ENCODE results near the gene TBPL1. TPM values are rescaled to one million over a fixed set of nuclear protein-coding genes. Genes with fewer than 3 reads are reported as not detected.
A peak's percentile ranks its signal among the peaks of the same experiment; 100 is the strongest.

The TBPL1 gene
- total and polyA plus RNA-seq, 9 of the 15 experiments (the other 6 are each of a cell fraction or from before 2014, with no cell fraction given) = 78.1 to 152 (median 107) TPM

DNA sequence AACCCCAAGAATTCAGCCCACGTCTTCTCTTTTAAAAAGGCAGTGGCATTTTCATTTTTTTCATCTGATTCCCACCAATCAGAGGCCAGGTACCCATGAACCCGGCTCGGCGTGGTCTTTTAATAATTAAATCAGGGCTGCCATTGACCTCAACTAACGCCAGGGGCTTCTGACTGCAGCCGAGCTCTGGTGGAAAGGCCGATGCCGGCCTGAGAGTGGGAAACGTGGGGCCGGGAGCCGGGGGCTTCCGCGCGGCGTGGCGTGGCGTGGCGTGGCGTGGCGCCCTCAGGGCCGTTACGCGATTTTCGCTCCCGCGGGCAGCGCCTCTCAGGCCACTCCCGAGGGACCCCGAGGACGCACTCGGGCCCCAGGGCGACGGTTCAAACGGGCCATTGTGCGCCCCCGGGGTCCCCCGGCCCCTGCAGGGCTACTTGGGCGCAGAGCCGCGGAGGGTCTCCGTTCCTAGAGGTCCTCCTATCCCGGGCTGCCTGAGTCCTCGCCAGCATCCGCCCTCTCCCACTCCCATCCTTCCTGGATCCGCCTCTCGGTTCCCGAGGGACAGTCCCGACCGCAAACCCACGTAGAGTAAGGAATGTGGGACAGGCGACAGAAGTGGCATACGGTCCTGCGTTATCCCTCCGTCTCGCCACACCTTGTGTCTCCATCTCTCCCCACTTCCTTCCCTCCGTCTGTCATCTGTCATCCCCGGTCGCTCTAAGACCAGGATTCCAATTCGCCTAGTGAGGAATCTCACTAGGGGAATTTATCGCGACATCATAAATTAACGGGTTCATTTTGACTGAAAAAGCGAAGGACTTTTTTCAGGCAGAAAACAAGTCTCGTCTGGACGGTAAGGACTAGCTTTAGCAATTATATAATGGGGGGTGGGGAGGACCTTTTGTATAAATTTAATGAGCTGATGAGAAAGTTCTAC, 876 bp upstream of the TBPL1 start (continued):
- TF ChIP-seq, protein P1, sequence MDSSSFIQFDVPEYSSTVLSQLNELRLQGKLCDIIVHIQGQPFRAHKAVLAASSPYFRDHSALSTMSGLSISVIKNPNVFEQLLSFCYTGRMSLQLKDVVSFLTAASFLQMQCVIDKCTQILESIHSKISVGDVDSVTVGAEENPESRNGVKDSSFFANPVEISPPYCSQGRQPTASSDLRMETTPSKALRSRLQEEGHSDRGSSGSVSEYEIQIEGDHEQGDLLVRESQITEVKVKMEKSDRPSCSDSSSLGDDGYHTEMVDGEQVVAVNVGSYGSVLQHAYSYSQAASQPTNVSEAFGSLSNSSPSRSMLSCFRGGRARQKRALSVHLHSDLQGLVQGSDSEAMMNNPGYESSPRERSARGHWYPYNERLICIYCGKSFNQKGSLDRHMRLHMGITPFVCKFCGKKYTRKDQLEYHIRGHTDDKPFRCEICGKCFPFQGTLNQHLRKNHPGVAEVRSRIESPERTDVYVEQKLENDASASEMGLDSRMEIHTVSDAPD (CRISPR knock-in tag; IDR thresholded peaks at IDR 0.05) = no peak
- TF ChIP-seq SETDB1 (IDR thresholded peaks at IDR 0.05; ENCODE audit: low read length) (no peak), ZFPM2 (CRISPR knock-in tag; IDR thresholded peaks at IDR 0.05) (no peak), ZBTB5 (IDR thresholded peaks at IDR 0.05) (no peak), MEIS2 (IDR thresholded peaks at IDR 0.05; ENCODE audit: partially characterized antibody) (peak; percentile 72), NCOA4 (IDR thresholded peaks at IDR 0.05; ENCODE audit: partially characterized antibody) (no peak), NFE2 (IDR thresholded peaks at IDR 0.05; ENCODE audit: low read depth) (no peak), TAF7 (tag; IDR thresholded peaks at IDR 0.05) (peak; percentile 37; the same call in 1 of the 2 replicates), POLR2A (conservative IDR thresholded peaks at IDR 0.05) (peak; percentile 41; the same call in 1 of the 2 replicates), TRIM28 (IDR thresholded peaks at IDR 0.05) (no peak), EHMT2 (IDR thresholded peaks at IDR 0.05) (no peak), CBFA2T3 (IDR thresholded peaks at IDR 0.05) (no peak), PYGO2 (tag; IDR thresholded peaks at IDR 0.05) (no peak), ZNF408 (CRISPR knock-in tag; IDR thresholded peaks at IDR 0.05; ENCODE audit: low read depth) (no peak), ZNF707 (CRISPR knock-in tag; conservative IDR thresholded peaks at IDR 0.05) (no peak), HEY1 (CRISPR knock-in tag; IDR thresholded peaks at IDR 0.05; ENCODE audit: borderline replicate concordance) (no peak), MECOM (CRISPR knock-in tag; IDR thresholded peaks at IDR 0.05) (no peak), SAFB (IDR thresholded peaks at IDR 0.05; ENCODE audit: borderline replicate concordance, low read depth, low read length) (peak; percentile 97), CBX5 (IDR thresholded peaks at IDR 0.05; ENCODE audit: borderline replicate concordance, low read depth) (no peak), PHB (CRISPR knock-in tag; IDR thresholded peaks at IDR 0.05) (no peak), NEUROD1 (IDR thresholded peaks at IDR 0.05; ENCODE audit: borderline replicate concordance, low read depth, low read length, partially characterized antibody) (no peak)
- TF ChIP-seq, protein P2, sequence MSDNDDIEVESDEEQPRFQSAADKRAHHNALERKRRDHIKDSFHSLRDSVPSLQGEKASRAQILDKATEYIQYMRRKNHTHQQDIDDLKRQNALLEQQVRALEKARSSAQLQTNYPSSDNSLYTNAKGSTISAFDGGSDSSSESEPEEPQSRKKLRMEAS (CRISPR knock-in tag; IDR thresholded peaks at IDR 0.05) = no peak
- TF ChIP-seq, protein P3, sequence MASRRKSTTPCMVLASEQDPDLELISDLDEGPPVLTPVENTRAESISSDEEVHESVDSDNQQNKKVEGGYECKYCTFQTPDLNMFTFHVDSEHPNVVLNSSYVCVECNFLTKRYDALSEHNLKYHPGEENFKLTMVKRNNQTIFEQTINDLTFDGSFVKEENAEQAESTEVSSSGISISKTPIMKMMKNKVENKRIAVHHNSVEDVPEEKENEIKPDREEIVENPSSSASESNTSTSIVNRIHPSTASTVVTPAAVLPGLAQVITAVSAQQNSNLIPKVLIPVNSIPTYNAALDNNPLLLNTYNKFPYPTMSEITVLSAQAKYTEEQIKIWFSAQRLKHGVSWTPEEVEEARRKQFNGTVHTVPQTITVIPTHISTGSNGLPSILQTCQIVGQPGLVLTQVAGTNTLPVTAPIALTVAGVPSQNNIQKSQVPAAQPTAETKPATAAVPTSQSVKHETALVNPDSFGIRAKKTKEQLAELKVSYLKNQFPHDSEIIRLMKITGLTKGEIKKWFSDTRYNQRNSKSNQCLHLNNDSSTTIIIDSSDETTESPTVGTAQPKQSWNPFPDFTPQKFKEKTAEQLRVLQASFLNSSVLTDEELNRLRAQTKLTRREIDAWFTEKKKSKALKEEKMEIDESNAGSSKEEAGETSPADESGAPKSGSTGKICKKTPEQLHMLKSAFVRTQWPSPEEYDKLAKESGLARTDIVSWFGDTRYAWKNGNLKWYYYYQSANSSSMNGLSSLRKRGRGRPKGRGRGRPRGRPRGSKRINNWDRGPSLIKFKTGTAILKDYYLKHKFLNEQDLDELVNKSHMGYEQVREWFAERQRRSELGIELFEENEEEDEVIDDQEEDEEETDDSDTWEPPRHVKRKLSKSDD (conservative IDR thresholded peaks at IDR 0.05; ENCODE audit: low read length) = no peak
- TF ChIP-seq, protein P4, sequence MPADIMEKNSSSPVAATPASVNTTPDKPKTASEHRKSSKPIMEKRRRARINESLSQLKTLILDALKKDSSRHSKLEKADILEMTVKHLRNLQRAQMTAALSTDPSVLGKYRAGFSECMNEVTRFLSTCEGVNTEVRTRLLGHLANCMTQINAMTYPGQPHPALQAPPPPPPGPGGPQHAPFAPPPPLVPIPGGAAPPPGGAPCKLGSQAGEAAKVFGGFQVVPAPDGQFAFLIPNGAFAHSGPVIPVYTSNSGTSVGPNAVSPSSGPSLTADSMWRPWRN (IDR thresholded peaks at IDR 0.05; ENCODE audit: low read depth) = no peak

Measured in K562 (cell line).